ENCODE data around the gene LRRIQ4.

The LRRIQ4 gene

GRCh38 chr3:169850618-169851017, 37.9 kb downstream of the LRRIQ4 start:
- Histone ChIP-seq H3K9ac (ENCODE audit: low read length) (no peak overlapping the region), H3K9me2 (replicated peaks; ENCODE audit: insufficient read depth, low read length) (no peaks in the 10 kb centered on the region), H2AFZ (ENCODE audit: low read depth, low read length, severe bottlenecking) (no peak overlapping the region), H3K27ac (ENCODE audit: low read depth, low read length) (no peak overlapping the region), H3K27me3 (ENCODE audit: low read length) (no peaks in the 10 kb centered on the region), H4K20me1 (ENCODE audit: low read depth, low read length) (no peaks in the 10 kb centered on the region), H3K36me3 (ENCODE audit: low read length) (no peaks in the 10 kb centered on the region), H3F3A (ENCODE audit: insufficient read depth) (no peaks in the 10 kb centered on the region), H3K4me3 (ENCODE audit: insufficient read depth, low read length, poor library complexity, severe bottlenecking) (no peak overlapping the region), H3K4me2 (ENCODE audit: low read depth, low read length, poor library complexity, severe bottlenecking) (no peak overlapping the region), H3K79me2 (ENCODE audit: insufficient read depth, low read length) (no peaks in the 10 kb centered on the region), H3K9me3 (ENCODE audit: insufficient read depth, low read length) (no peaks in the 10 kb centered on the region)
- no peak for TF ChIP-seq EZH2phosphoT487 (conservative IDR thresholded peaks at IDR 0.05; ENCODE audit: low read length)
- TF ChIP-seq, protein P1, sequence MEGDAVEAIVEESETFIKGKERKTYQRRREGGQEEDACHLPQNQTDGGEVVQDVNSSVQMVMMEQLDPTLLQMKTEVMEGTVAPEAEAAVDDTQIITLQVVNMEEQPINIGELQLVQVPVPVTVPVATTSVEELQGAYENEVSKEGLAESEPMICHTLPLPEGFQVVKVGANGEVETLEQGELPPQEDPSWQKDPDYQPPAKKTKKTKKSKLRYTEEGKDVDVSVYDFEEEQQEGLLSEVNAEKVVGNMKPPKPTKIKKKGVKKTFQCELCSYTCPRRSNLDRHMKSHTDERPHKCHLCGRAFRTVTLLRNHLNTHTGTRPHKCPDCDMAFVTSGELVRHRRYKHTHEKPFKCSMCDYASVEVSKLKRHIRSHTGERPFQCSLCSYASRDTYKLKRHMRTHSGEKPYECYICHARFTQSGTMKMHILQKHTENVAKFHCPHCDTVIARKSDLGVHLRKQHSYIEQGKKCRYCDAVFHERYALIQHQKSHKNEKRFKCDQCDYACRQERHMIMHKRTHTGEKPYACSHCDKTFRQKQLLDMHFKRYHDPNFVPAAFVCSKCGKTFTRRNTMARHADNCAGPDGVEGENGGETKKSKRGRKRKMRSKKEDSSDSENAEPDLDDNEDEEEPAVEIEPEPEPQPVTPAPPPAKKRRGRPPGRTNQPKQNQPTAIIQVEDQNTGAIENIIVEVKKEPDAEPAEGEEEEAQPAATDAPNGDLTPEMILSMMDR (IDR thresholded peaks at IDR 0.05; ENCODE audit: insufficient read depth, low read length, poor library complexity, severe bottlenecking), result no peak

DNA sequence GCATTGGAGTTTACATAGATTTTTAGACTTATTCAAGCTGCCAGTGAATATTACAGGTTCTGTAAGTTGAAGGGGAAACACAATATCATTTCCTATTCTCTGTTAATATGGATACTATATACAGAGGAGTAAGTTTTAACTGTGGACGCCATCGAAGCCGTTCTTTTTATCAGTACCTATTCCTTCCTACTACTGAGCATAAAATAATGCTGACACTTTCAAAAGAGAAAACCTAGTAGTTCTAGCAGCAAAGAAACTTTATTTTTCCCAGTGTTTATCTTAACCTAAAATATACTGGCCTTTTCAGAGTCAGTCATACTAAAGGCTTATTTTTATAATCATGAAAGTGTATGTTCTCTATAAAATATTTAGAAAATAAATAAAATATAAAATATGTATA, 42.8 kb downstream of the LRRIQ4 start:
- Histone ChIP-seq H3K9me2 (replicated peaks; ENCODE audit: insufficient read depth, low read length) (no peaks in the 10 kb centered on the region), H3K9me3 (ENCODE audit: insufficient read depth, low read length) (no peaks in the 10 kb centered on the region), H3K36me3 (ENCODE audit: low read length) (no peaks in the 10 kb centered on the region), H3K27ac (ENCODE audit: low read depth, low read length) (no peak overlapping the region), H3K79me2 (ENCODE audit: insufficient read depth, low read length) (no peaks in the 10 kb centered on the region), H4K20me1 (ENCODE audit: low read depth, low read length) (no peaks in the 10 kb centered on the region), H3K27me3 (ENCODE audit: low read length) (no peaks in the 10 kb centered on the region), H3K9ac (ENCODE audit: low read length) (no peak overlapping the region), H2AFZ (ENCODE audit: low read depth, low read length, severe bottlenecking) (no peak overlapping the region), H3K4me3 (ENCODE audit: insufficient read depth, low read length, poor library complexity, severe bottlenecking) (no peak overlapping the region), H3F3A (ENCODE audit: insufficient read depth) (no peaks in the 10 kb centered on the region), H3K4me2 (ENCODE audit: low read depth, low read length, poor library complexity, severe bottlenecking) (no peak overlapping the region)
- TF ChIP-seq, protein P1 (IDR thresholded peaks at IDR 0.05; ENCODE audit: insufficient read depth, low read length, poor library complexity, severe bottlenecking), result no peak
- TF ChIP-seq EZH2phosphoT487 (conservative IDR thresholded peaks at IDR 0.05; ENCODE audit: low read length), result no peak

GRCh38 chr3:169857811-169858210, 45.1 kb downstream of the LRRIQ4 start:
- Histone ChIP-seq H3F3A (ENCODE audit: insufficient read depth) (no peaks in the 10 kb centered on the region), H3K9ac (ENCODE audit: low read length) (no peak overlapping the region), H4K20me1 (ENCODE audit: low read depth, low read length) (no peaks in the 10 kb centered on the region), H3K36me3 (ENCODE audit: low read length) (no peaks in the 10 kb centered on the region), H3K9me3 (ENCODE audit: insufficient read depth, low read length) (no peaks in the 10 kb centered on the region), H3K79me2 (ENCODE audit: insufficient read depth, low read length) (no peaks in the 10 kb centered on the region), H2AFZ (ENCODE audit: low read depth, low read length, severe bottlenecking) (no peak overlapping the region), H3K27ac (ENCODE audit: low read depth, low read length) (no peak overlapping the region), H3K4me3 (ENCODE audit: insufficient read depth, low read length, poor library complexity, severe bottlenecking) (no peak overlapping the region), H3K4me2 (ENCODE audit: low read depth, low read length, poor library complexity, severe bottlenecking) (no peak overlapping the region), H3K9me2 (replicated peaks; ENCODE audit: insufficient read depth, low read length) (no peaks in the 10 kb centered on the region), H3K27me3 (ENCODE audit: low read length) (no peaks in the 10 kb centered on the region)
- TF ChIP-seq, protein P1 (IDR thresholded peaks at IDR 0.05; ENCODE audit: insufficient read depth, low read length, poor library complexity, severe bottlenecking), result no peak
- TF ChIP-seq EZH2phosphoT487 (conservative IDR thresholded peaks at IDR 0.05; ENCODE audit: low read length), result no peak
